Coronary artery (tissue), 2 donors: ENCODE measurements around the gene RAB14.

Experiments
- DNase-seq: peaks from one replicate; pipeline ENCODE4 v3.0.0-alpha.2; 2017; ENCODE audit warnings: low spot score
- H3K27ac ChIP-seq, 2 donors: fragments of 200-600 bp; sonication (generic); one replicate each; pipeline ENCODE4 v1.5.1; 2016 to 2019
- H3K4me3 ChIP-seq: fragments of 200-600 bp; sonication (generic); 2 replicates; pipeline ENCODE4 v1.5.1; 2016; ENCODE audit warnings: mild to moderate bottlenecking, moderate library complexity
- CTCF ChIP-seq: fragments of 200-600 bp; sonication (generic); IDR thresholded peaks from one replicate; pipeline ENCODE4 v1.5.1; 2019; ENCODE audit warnings: antibody characterized with exemption

The RAB14 gene

GRCh38 chr9:121201738-121202533, at the start of gene RAB14:
RAB14 (minus strand) TSS chr9:121201869; CDS start chr9:121193412, 8,457 bp downstream.
- H3K27ac ChIP-seq: peak within 1 kb of the TSS; percentile 86 to 98
- no peak for TF ChIP-seq CTCF
- peak; percentile 99 for DNase-seq
- H3K4me3 ChIP-seq: peak within 1 kb of the TSS; percentile 92

GRCh38 chr9:121249563-121249962, 47.9 kb upstream of the RAB14 start:
- no peak for DNase-seq
- Histone ChIP-seq H3K27ac (no peak overlapping the region), H3K4me3 (no peak overlapping the region)
- TF ChIP-seq CTCF: no peak

GRCh38 chr9:121246821-121247561, 45.3 kb upstream of the RAB14 start:
- TF ChIP-seq CTCF: no peak
- no peak overlapping the region for H3K27ac ChIP-seq
- DNase-seq: no peak
- H3K4me3 ChIP-seq: no peak overlapping the region

DNA sequence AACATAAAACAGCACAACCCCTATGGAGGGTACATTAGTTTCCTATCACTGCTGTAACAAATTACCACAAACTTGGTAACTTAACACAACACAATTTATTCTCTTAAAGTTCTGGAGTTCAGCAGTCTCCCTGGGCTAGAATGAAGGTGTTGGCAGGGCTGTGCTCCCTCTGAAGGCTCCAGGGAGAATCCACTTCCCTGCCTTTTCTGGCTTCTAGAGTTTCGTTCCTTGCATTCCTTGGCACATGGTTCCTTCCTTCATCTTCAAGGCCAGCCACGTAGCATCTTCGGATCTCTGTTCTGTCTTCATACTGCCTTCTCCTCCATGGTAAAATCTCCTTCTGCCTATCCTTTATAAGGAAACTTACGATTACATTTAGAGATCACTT, 41.3 kb upstream of the RAB14 start:
- no peak for TF ChIP-seq CTCF
- peak overlapping the region in 1 of 2 donors; percentile 52 for H3K27ac ChIP-seq
- no peak for DNase-seq

GRCh38 chr9:121242219-121242958, 40.7 kb upstream of the RAB14 start:
- Histone ChIP-seq H3K4me3 (no peak overlapping the region), H3K27ac (peak overlapping the region; percentile 50 to 52)
- TF ChIP-seq CTCF: no peak
- DNase-seq: no peak

More for the DNA sequence above, 41.3 kb upstream of the RAB14 start:
- no peak overlapping the region for H3K4me3 ChIP-seq

DNA sequence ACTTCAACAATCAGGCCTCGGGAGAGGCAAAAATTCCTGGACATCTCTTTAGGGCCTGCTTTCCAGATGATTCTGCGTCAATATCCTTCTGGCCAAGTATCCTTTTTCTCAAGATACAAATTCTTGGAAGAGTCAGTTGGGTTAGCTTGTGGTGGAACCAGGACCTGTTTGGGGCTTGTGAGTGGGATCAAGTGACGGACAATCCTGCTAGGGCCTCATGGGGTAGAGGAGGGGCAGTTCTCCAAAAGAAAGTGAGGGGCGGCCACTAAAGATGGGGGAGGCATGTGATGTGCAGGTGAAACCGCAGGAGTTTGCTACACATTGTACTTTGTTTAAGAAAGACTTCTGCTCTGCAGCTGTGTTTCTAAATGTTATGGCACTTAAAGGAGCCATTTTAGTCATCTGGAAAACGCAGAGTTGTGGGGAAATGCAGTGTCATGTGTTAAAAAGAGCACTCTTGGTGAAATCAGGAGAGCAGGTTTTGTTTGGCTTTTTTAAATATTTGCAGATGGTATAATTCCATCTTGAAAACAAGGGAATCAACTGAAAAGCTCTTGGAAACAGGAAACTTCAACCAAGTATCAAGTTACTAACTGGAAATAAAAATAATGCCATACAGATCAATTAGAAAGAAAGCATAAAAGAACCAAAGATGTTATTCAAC, 38.9 kb upstream of the RAB14 start:
- DNase-seq: no peak
- Histone ChIP-seq H3K27ac (no peak overlapping the region), H3K4me3 (no peak overlapping the region)
- no peak for TF ChIP-seq CTCF
